ENCODE measurements around the gene UHMK1.

The UHMK1 gene

DNA sequence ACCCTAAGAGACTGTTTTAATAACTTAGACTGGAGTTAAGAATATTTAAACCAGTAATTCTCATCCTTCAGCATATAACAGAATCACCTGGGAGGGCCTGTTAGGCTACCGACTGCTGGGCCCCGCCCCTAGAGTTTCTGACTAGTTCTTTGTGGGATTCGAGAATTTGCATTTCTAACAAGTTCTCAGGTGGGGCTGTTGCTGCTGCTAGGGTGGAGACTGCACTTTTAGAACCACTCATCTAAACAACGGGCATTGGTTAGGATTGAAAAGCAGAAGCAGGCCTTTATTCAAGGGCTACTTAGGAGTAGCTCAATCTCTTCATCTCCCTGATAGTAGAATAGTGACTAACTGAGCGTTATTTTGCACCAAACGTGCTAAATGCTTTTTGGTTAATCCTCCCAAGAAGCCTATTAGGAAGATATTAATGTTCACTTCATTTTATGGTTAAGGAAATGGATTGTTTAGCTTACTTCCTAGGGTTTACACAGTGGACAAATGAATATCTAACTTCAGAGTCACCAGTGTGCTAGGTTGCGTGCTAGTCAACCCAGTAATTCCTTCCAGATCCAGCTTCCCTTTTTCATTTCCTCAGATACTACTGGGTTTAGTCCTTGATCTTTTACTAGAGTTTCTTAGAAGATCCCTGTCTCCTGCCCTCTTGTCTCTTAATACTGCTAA is 32.8 kb downstream of the UHMK1 start:
- no peak for DNase-seq (ENCODE audit: low read depth)

DNA sequence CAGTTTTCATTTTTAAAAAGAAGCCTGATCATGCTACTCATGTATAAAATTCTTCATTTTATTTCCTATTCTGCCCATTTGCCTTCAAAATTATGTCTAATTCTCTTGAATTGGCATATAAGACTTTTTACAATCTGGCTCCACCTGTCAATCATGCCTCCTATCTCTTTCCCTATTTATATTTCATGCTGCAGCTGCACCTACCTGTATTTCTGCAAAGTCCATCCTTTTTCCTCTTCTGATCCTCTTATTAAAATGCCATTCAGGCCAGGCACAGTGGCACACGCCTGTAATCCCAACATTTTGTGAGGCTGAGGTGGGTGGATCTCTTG is 33.3 kb downstream of the UHMK1 start:
- DNase-seq (ENCODE audit: low read depth) = no peak

DNA sequence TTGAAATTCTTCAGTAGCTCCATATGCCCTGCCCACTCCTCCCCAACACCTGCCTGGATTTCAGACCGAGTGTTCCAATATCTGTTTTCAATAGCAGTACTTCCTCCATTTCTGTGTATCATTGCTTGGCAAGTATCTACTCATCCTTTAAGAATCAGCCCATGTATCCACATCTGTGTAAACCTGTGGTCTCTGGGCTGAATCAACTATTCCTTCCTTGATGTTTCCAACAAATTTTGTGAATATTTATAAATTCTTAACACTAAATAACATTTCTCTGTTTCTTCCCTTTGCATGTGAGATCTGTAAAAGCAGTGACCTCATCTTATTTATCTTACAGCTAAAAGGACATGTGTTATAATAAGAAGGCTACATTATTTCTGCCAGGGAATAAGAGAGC is 37.9 kb downstream of the UHMK1 start:
- no peak for DNase-seq (ENCODE audit: low read depth)

DNA sequence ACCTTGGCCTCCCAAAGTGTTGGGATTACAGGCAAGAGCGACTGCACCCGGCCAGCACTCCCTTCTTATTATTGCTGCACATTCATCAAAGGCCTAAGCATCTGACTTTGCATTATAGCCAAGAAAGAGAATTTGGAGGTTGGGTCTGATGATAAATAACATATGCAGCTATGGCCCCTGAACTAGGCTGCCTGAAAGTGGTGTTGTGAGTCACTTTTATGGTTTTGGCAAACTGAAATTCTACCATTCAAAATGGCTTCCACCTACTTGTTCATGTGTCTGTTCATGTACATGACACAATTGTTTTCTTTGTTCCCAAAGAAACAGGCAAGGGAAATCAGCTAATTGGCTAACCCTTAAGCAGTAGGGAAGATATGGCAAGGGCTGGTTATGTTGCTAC is 38.9 kb downstream of the UHMK1 start:
- DNase-seq (ENCODE audit: low read depth) = peak; percentile 73

- no peak for DNase-seq (ENCODE audit: low read depth)
Measured at GRCh38 chr1:162537216-162537615, 39.6 kb downstream of the UHMK1 start.

DNA sequence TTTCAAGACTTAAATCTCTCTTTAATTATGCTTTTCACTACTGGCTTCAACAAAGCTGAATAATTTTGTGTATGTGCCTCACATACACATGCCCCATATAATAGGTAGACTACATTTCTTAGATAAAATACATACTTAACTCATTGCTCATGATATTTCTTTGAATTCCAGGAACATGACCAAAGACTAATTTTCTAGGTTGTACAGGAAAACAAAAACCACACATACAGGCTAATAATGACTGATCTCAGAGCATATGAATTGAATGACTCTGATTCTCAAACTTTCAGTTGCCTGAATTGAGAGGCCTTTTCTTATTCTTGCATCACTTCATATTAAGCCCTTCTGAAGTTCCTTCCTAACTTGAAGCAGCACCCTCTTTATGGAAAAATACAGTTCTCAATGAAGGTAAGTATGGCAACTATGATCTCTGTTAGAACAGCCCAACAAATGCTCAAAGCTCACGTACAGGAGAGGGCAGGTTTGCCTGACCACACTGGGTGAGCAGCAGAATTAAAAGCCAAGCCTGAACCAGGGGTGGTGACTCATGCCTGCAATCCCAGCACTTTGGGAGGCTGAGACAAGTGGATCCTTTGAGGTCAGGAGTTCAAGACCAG is 41.3 kb downstream of the UHMK1 start:
- DNase-seq (ENCODE audit: low read depth) = peak; percentile 98

GRCh38 chr1:162541619-162542141 is 44.1 kb downstream of the UHMK1 start:
- DNase-seq (ENCODE audit: low read depth) = peak; percentile 97

- DNase-seq (ENCODE audit: low read depth) = no peak
Measured at GRCh38 chr1:162543228-162543627, 45.6 kb downstream of the UHMK1 start.

GRCh38 chr1:162548170-162548569 is 50.6 kb downstream of the UHMK1 start:
- no peak for DNase-seq (ENCODE audit: low read depth)

- no peak for DNase-seq (ENCODE audit: low read depth)
Measured at GRCh38 chr1:162549001-162549400, 51.4 kb downstream of the UHMK1 start.

GRCh38 chr1:162550925-162551324 is 53.3 kb downstream of the UHMK1 start:
- DNase-seq (ENCODE audit: low read depth) = no peak

GRCh38 chr1:162551969-162552683 is 54.5 kb downstream of the UHMK1 start:
- no peak for DNase-seq (ENCODE audit: low read depth)

- no peak for DNase-seq (ENCODE audit: low read depth)
Measured at GRCh38 chr1:162552684-162553252, 55.1 kb downstream of the UHMK1 start.

GRCh38 chr1:162554258-162554657 is 56.6 kb downstream of the UHMK1 start:
- no peak for DNase-seq (ENCODE audit: low read depth)

GRCh38 chr1:162557536-162557935 is 59.9 kb downstream of the UHMK1 start:
- DNase-seq (ENCODE audit: low read depth) = no peak

- no peak for DNase-seq (ENCODE audit: low read depth)
Measured at GRCh38 chr1:162560303-162561036, 62.9 kb downstream of the UHMK1 start.

- peak; percentile 86 for DNase-seq (ENCODE audit: low read depth)
Measured at GRCh38 chr1:162561037-162561615, 63.5 kb downstream of the UHMK1 start.

- DNase-seq (ENCODE audit: low read depth) = no peak
Measured at GRCh38 chr1:162561616-162562469, 64.2 kb downstream of the UHMK1 start, which contains the start of gene UAP1. UAP1 (plus strand) TSS chr1:162561722; CDS start chr1:162566069, 4,347 bp downstream.

DNA sequence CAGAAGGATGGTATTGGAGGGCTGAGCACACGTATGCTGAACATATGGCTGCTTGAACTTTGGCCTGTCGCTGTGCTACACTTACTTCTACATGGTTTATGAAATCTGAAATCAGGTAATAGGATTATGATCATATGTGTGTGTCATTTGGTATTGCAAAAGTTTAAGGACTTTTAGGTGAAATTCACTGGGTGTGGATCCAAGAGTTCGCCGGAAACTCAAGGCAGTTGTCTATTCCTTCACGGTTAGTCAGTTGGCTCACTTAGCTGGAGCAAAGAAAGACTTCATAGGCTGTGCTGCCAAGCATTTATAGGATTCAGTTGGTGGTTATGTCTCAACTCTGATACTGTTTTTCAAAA is 64.8 kb downstream of the UHMK1 start:
- DNase-seq (ENCODE audit: low read depth) = peak; percentile 73

DNA sequence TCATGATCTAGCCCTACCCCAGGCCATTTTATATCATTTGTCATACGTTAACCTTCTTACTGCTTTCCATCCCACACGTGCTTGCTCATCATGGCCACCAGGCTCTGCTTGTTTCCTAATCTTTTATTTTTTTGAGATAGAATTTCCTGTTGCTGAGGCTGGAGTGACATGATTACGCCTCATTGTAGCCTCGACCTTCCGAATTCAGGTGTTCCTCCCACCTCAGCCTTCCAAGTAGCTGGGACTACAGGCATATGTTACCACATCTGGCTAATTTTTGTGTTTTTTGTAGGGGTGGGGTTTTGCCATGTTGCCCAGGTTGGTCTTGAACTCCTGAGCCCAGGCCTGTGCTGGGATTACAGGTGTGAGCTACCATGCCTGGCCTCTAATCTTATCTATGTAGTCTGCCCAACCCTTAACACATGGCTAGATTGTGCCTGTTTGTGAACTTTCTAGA is 67.2 kb downstream of the UHMK1 start:
- DNase-seq (ENCODE audit: low read depth) = no peak

DNA sequence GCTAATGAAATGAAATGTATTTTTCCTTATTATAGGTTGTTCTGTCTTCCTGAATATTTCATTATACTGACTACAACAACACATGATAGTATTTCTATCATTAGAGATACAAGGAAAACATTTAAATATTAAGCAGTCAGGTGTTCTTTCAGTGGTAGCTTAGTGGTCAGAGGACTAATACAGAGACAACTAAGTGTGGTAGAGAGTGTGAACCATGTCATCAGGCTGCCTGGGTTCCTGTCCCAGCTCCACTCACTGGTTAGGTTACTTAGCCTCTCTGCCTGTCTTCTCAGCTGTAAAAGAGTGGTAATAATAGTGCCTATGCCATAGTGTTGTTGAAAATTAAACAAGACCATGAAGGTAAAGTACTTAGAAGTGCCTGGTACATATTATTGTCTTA is 67.8 kb downstream of the UHMK1 start:
- no peak for DNase-seq (ENCODE audit: low read depth)
